Esophagus muscularis mucosa (tissue), 4 donors: ENCODE results near the gene IGF2BP3. TPM values are rescaled to one million over a fixed set of nuclear protein-coding genes. Genes with fewer than 3 reads are reported as not detected.

Experiments used
- DNase-seq: peaks from one replicate; pipeline ENCODE4 v3.0.0-alpha.2; 2017; ENCODE audit errors: extremely low spot score
- H3K27ac ChIP-seq, 4 donors: fragments of 200-600 bp; sonication (generic); replicated peaks in 1 of 4; 1 replicate in 3 of 4; 2 replicates in 1 of 4; pipeline ENCODE4 v1.5.1; 2016 to 2019; ENCODE audit warnings: mild to moderate bottlenecking in 1 of 4
- H3K27me3 ChIP-seq, 4 donors: fragments of 200-600 bp; sonication (generic); one replicate each; pipeline versions ENCODE4 v1.5.1 to v1.6.0; 2016 to 2019
- H3K36me3 ChIP-seq, 4 donors: fragments of 200-600 bp; sonication (generic); one replicate each; pipeline ENCODE4 v1.5.1; 2016 to 2019
- H3K4me1 ChIP-seq, 4 donors: fragments of 200-600 bp; sonication (generic); one replicate each; pipeline ENCODE4 v1.5.1; 2016 to 2019
- H3K4me3 ChIP-seq, 4 donors: fragments of 200-600 bp; sonication (generic); 1 replicate in 2 of 4; 2 replicates in 2 of 4; pipeline ENCODE4 v1.5.1; 2016 to 2019; ENCODE audit warnings: mild to moderate bottlenecking in 4 of 4, moderate library complexity in 1 of 4
- H3K9me3 ChIP-seq, 4 donors: fragments of 200-600 bp; sonication (generic); 1 replicate in 3 of 4; 2 replicates in 1 of 4; pipeline ENCODE4 v1.5.1; 2016 to 2019
- CTCF ChIP-seq, 3 experiments: fragments of 200-600 bp in 2 of 3; fragments of 450-650 bp in 1 of 3; sonication (generic) in 2 of 3; IDR thresholded peaks; one replicate each; pipeline ENCODE4 v1.5.1; 2017 to 2019; ENCODE audit warnings: antibody characterized with exemption in 3 of 3, mild to moderate bottlenecking in 2 of 3, moderate library complexity in 1 of 3
- EP300 ChIP-seq: sonication (generic); formaldehyde crosslinking; IDR thresholded peaks from one replicate; pipeline ENCODE4 v1.6.1; 2017; ENCODE audit warnings: antibody characterized with exemption
- POLR2A ChIP-seq: fragments of 450-650 bp; IDR thresholded peaks from one replicate; pipeline ENCODE4 v1.6.1; 2017; ENCODE audit warnings: antibody characterized with exemption, moderate library complexity, mild to moderate bottlenecking, low read depth
- POLR2AphosphoS5 ChIP-seq, 2 donors: sonication (generic); formaldehyde crosslinking; IDR thresholded peaks; one replicate each; pipeline ENCODE4 v1.6.1; 2017; ENCODE audit warnings: antibody characterized with exemption in 2 of 2
- WGBS: methylation state at CpG from one replicate; pipeline ENCODE4 v1.1.5; 2018; 5-methylcytosine and 5-hydroxymethylcytosine counted together
- intact Hi-C: fragments of 100-400 bp; cut with DNase I; formaldehyde crosslinking; loops from one replicate; pipeline ENCODE4 v1.15.1; 2023
- total RNA-seq, 4 donors: library from RNA; depleted of rRNA; stranded (reverse); fragments of >200 nt; gene quantifications; one replicate each; pipeline versions ENCODE4 v1.1.0 to v1.2.1, GENCODE V29; 2016

The IGF2BP3 gene
- total RNA-seq, 4 donors from 2014 or later: 0.45 to 1.7 TPM; not detected in 2

- intact Hi-C loops: no loop called here
- DNase-seq: no peak
- Histone ChIP-seq H3K36me3 (no peaks in the 10 kb centered on the region), H3K9me3 (no peaks in the 10 kb centered on the region), H3K27ac (no peak overlapping the region), H3K4me1 (peaks cover 16 to 29% (median 22%) of the 10 kb centered on the region in 4 donors), H3K4me3 (no peak overlapping the region), H3K27me3 (no peaks in the 10 kb centered on the region)
- WGBS: 78% methylated on average over 6 of the region's 6 CpGs
- TF ChIP-seq POLR2AphosphoS5 (IDR thresholded peaks at IDR 0.05) (no peak), POLR2A (no peak), EP300 (no peak)
These were observed 133.4 kb downstream of the IGF2BP3 start for GRCh38 chr7:23336799-23337283.

- Histone ChIP-seq H3K27ac (no peak overlapping the region), H3K4me3 (no peak overlapping the region), H3K9me3 (no peaks in the 10 kb centered on the region), H3K27me3 (no peaks in the 10 kb centered on the region), H3K4me1 (peaks cover 16 to 29% (median 22%) of the 10 kb centered on the region in 4 donors), H3K36me3 (no peaks in the 10 kb centered on the region)
- DNase-seq: no peak
- intact Hi-C loops: no loop called here
- WGBS: 85% methylated on average over 3 of the region's 3 CpGs
- no peak for TF ChIP-seq POLR2A
- no peak for TF ChIP-seq EP300
- no peak for TF ChIP-seq CTCF (IDR thresholded peaks at IDR 0.05)
- TF ChIP-seq POLR2AphosphoS5 (IDR thresholded peaks at IDR 0.05): no peak
These were observed 134.2 kb downstream of the IGF2BP3 start for GRCh38 chr7:23336086-23336485.

GRCh38 chr7:23335621-23336020 lies 134.7 kb downstream of the IGF2BP3 start:
- no peak overlapping the region for H3K4me3 ChIP-seq
- peaks cover 16 to 29% (median 22%) of the 10 kb centered on the region in 4 donors for H3K4me1 ChIP-seq
- no peaks in the 10 kb centered on the region for H3K9me3 ChIP-seq
- no peaks in the 10 kb centered on the region for H3K36me3 ChIP-seq
- WGBS: 73% methylated on average over 6 of the region's 6 CpGs
- H3K27me3 ChIP-seq: no peaks in the 10 kb centered on the region
- TF ChIP-seq CTCF (IDR thresholded peaks at IDR 0.05) (no peak), POLR2AphosphoS5 (IDR thresholded peaks at IDR 0.05) (no peak), EP300 (no peak), POLR2A (no peak)
- DNase-seq: no peak
- H3K27ac ChIP-seq: no peak overlapping the region
- intact Hi-C loops: no loop called here

- WGBS: 73% methylated on average over 2 of the region's 2 CpGs
- intact Hi-C loops: no loop called here
- H3K9me3 ChIP-seq: no peaks in the 10 kb centered on the region
- DNase-seq: no peak
- no peak overlapping the region for H3K4me3 ChIP-seq
- H3K36me3 ChIP-seq: no peaks in the 10 kb centered on the region
- no peak overlapping the region for H3K27ac ChIP-seq
- no peaks in the 10 kb centered on the region for H3K27me3 ChIP-seq
- peaks cover 16 to 29% (median 22%) of the 10 kb centered on the region in 4 donors for H3K4me1 ChIP-seq
- no peak for TF ChIP-seq CTCF (IDR thresholded peaks at IDR 0.05)
- no peak for TF ChIP-seq EP300
- TF ChIP-seq POLR2AphosphoS5 (IDR thresholded peaks at IDR 0.05): no peak
These were observed 135.2 kb downstream of the IGF2BP3 start for GRCh38 chr7:23335136-23335535.

- H3K4me1 ChIP-seq: peaks cover 16 to 29% (median 22%) of the 10 kb centered on the region in 4 donors
- no peak for DNase-seq
- TF ChIP-seq CTCF (IDR thresholded peaks at IDR 0.05) (no peak), POLR2AphosphoS5 (IDR thresholded peaks at IDR 0.05) (peak in 1 of 2 donors; percentile 13)
- H3K9me3 ChIP-seq: no peaks in the 10 kb centered on the region
- H3K27ac ChIP-seq: peak overlapping the region in 3 of 4 donors; percentile 8 to 46 (median 31)
- WGBS: 15% methylated on average over 5 of the region's 5 CpGs
- intact Hi-C loops: no loop called here
- H3K4me3 ChIP-seq: no peak overlapping the region
- no peaks in the 10 kb centered on the region for H3K36me3 ChIP-seq
- H3K27me3 ChIP-seq: no peaks in the 10 kb centered on the region
These were observed 135.7 kb downstream of the IGF2BP3 start for GRCh38 chr7:23334482-23335056.
